HepG2 (cell line): ENCODE measurements around the gene RIMKLB.

Source experiments
- CREBL2 ChIP-seq: sonication (generic); formaldehyde crosslinking; IDR thresholded peaks from 2 replicates; pipeline ENCODE4 v1.8.1; 2023; ENCODE audit warnings: missing genetic modification reagents, mild to moderate bottlenecking, borderline replicate concordance
- CTCF ChIP-seq: sonication (generic); formaldehyde crosslinking; IDR thresholded peaks from 2 replicates; pipeline ENCODE4 v1.5.0; 2020; ENCODE audit warnings: mild to moderate bottlenecking, missing genetic modification reagents, moderate library complexity
- GTF2F1 ChIP-seq: fragments of 150-350 bp; IDR thresholded peaks from 2 replicates; pipeline ENCODE4 v1.6.1; 2014; ENCODE audit warnings: low read length
- HDAC2 ChIP-seq: sonication (generic); formaldehyde crosslinking; IDR thresholded peaks from 2 replicates; pipeline ENCODE4 v1.4.0; 2020; ENCODE audit warnings: missing genetic modification reagents
- ISL2 ChIP-seq: sonication (generic); formaldehyde crosslinking; IDR thresholded peaks from 2 replicates; pipeline ENCODE4 v1.5.0; 2020; ENCODE audit warnings: missing genetic modification reagents
- KDM4B ChIP-seq: sonication (generic); formaldehyde crosslinking; IDR thresholded peaks from 2 replicates; pipeline ENCODE4 v1.4.0; 2020; ENCODE audit warnings: missing genetic modification reagents
- NBN ChIP-seq: fragments of 450-650 bp; conservative IDR thresholded peaks from 2 replicates; pipeline ENCODE4 v1.6.1; 2017
- NFYB ChIP-seq: sonication (generic); formaldehyde crosslinking; IDR thresholded peaks from 2 replicates; pipeline ENCODE4 v1.4.0; 2020; ENCODE audit warnings: missing genetic modification reagents
- SMC3 ChIP-seq: IDR thresholded peaks from 2 replicates; pipeline ENCODE4 v1.6.1; 2011; ENCODE audit warnings: low read length, improper control_type of control experiment
- SOX5 ChIP-seq: IDR thresholded peaks from 2 replicates; pipeline ENCODE4 v1.6.1; 2016; ENCODE audit warnings: borderline replicate concordance
- ZFP36 ChIP-seq: fragments of 150-350 bp; IDR thresholded peaks from 2 replicates; pipeline ENCODE4 v1.6.1; 2018; ENCODE audit warnings: borderline replicate concordance, low read length, low read depth; ENCODE audit not compliant: partially characterized antibody
- ZNF605 ChIP-seq: sonication (generic); formaldehyde crosslinking; IDR thresholded peaks from 2 replicates; pipeline ENCODE4 v1.8.0; 2022; ENCODE audit warnings: mild to moderate bottlenecking, missing genetic modification reagents
- ZNF703 ChIP-seq: sonication (generic); formaldehyde crosslinking; IDR thresholded peaks from 2 replicates; pipeline ENCODE4 v1.5.1; 2020; ENCODE audit warnings: missing genetic modification reagents, mild to moderate bottlenecking, moderate library complexity, borderline replicate concordance

GRCh38 chr12:8796831-8797626 is 99.2 kb downstream of the RIMKLB start:
- TF ChIP-seq SOX5 (no peak), KDM4B (no peak), ZNF605 (CRISPR knock-in tag) (no peak), NBN (no peak), CTCF (CRISPR knock-in tag) (no peak), CREBL2 (CRISPR knock-in tag) (no peak), NFYB (no peak), GTF2F1 (no peak), HDAC2 (CRISPR knock-in tag) (no peak), ISL2 (CRISPR knock-in tag) (no peak), SMC3 (no peak), ZFP36 (no peak), ZNF703 (CRISPR knock-in tag) (no peak)
